HFF-Myc (cell line): ENCODE data around the gene FAF2.

Experiments
- DNase-seq: peaks from one replicate; pipeline ENCODE4 v3.0.0-alpha.2; 2011; ENCODE audit warnings: low read depth; ENCODE audit errors: extremely low read depth
- H3K4me3 ChIP-seq: replicated peaks from 2 replicates; pipeline ENCODE4 v1.5.1; 2011; ENCODE audit warnings: low read depth, mild to moderate bottlenecking, control low read depth, low read length
- CTCF ChIP-seq: IDR thresholded peaks from 2 replicates; pipeline ENCODE4 v1.5.1; 2012; ENCODE audit warnings: mild to moderate bottlenecking, low read depth, low read length, control low read depth; ENCODE audit errors: missing control alignments

Gene FAF2

DNA sequence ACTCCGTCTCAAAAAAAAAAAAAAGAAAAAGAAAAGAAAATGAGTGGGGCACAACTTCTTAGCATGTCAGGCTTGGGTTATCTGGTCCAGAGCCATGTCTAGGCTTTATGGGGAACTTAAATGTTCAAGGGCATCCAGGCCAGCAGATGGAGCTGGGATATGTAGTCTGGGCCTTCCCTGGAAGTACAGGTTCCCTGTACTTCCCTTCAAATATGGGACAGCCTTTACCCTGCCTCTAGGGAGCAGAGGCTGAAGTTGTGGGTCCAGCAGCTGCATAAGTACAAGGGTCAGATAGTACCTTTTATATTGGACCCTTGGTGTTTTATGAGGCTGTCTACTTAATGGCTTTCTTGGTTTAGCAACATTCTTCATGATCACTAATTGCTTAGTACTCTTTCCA, 42.1 kb downstream of the FAF2 start:
- TF ChIP-seq CTCF = no peak
- H3K4me3 ChIP-seq = no peak overlapping the region
- DNase-seq = no peak

DNA sequence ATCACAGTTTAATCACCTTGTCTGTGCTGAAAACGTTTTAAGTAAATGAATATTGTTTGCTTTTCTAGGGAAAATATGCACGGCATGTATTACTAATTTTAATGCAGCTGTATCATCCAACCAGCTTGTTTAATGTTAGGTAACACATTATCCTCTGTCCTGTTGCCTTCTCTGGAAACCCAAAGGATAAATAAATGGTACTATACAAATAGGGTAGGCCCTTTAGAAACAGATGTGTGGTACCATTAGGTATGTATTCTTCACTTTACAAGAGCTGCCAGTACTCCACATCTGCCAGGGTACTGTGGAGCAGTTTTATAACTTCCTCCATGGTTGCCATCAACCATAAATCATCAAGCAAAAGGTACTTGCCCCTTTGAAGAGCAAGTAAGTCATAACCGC, 42.9 kb downstream of the FAF2 start:
- no peak for DNase-seq
- no peak for TF ChIP-seq CTCF
- H3K4me3 ChIP-seq = no peak overlapping the region

DNA sequence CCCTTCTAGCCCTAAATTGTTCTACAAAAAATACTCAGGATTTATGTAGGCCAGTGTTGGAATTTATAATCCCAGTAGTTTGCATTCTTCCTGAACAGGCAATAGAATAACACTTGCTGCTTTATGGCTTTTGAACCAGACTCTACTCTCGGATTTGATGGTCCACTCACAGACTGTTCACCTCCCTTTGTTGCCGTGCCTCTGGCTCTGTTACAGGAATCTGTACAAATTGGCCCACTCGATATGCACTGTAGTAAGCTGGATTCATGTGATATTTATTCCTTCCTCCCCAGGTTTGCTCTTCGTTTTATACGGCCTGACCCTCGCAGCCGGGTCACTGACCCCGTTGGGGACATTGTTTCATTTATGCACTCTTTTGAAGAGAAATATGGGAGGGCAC, 43.7 kb downstream of the FAF2 start:
- H3K4me3 ChIP-seq = no peak overlapping the region
- DNase-seq = no peak
- TF ChIP-seq CTCF = no peak

- TF ChIP-seq CTCF = no peak
- H3K4me3 ChIP-seq = no peak overlapping the region
- no peak for DNase-seq
Observed at GRCh38 chr5:176492431-176492830, 44.2 kb downstream of the FAF2 start.

- H3K4me3 ChIP-seq = no peak overlapping the region
- no peak for TF ChIP-seq CTCF
- no peak for DNase-seq
Observed at GRCh38 chr5:176497852-176498251, 49.7 kb downstream of the FAF2 start.

DNA sequence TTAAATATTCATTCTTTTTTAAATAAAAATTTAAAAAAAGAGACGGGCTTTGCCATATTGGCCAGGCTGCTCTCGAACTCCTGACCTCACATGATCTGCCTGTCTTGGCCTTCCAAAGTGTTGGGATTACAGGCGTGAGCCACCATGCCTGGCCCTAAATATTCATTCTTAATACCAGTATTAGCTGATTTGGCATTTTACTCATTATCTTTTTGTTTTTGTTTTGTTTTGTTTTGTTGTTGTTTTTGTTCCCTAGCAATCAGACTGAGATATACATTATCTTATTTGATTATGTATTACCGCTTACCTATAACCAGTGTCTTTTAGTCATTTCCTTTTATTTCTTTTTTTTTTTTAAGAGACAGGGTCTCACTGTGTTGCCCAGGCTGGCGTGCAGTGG, 51.1 kb downstream of the FAF2 start:
- TF ChIP-seq CTCF = no peak
- no peak overlapping the region for H3K4me3 ChIP-seq

GRCh38 chr5:176500511-176500910, 52.3 kb downstream of the FAF2 start:
- TF ChIP-seq CTCF = no peak
- DNase-seq = no peak
- H3K4me3 ChIP-seq = no peak overlapping the region

More for the DNA sequence above, 51.1 kb downstream of the FAF2 start:
- DNase-seq = no peak
